GM18870 (cell line): ENCODE results near the gene CP.

ENCODE experiments used
- ATAC-seq: cut with Tn5 transposase; IDR thresholded peaks from one replicate; pipeline ENCODE4 v1.9.1; 2021; ENCODE audit warnings: moderate library complexity; ENCODE audit not compliant: unreplicated experiment

CP gene

DNA sequence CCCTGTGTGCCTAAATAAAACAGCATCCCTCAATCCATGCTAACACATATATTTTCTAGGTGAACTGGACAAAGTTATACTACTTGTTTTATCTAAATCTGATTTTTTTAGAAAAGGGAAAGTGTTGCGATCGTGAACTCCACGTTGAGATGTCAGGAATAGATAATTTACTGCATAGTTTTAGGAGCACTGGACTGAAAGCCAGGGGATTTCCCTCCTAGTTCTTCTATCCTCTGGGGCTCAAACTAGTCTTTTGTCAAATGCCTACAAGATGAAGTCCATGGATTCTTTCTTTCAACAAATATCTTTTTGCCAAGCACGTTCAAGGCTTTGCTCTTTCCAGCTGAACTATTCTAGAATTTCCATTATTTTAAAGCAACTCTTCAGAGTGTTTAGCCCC is 92.8 kb downstream of the CP start:
- ATAC-seq = no peak

- no peak for ATAC-seq
These were observed 98.7 kb downstream of the CP start for GRCh38 chr3:149122721-149123578.
